Left renal pelvis (tissue), 4 donors: ENCODE data around the gene PSMG3. TPM values are rescaled to one million over a fixed set of nuclear protein-coding genes. Genes with fewer than 3 reads are reported as not detected.

ENCODE experiments used
- DNase-seq, 4 donors: peaks; one replicate each; pipeline ENCODE4 v3.0.0-alpha.2; 2013; ENCODE audit warnings: low read depth in 4 of 4, low spot score in 3 of 4
- polyA plus RNA-seq, 4 donors: library from polyadenylated mRNA; unstranded; fragments of 120-200 nt; gene quantifications; one replicate each; pipeline ENCODE4 v1.2.1, GENCODE V29; 2013; ENCODE audit not compliant: insufficient read length in 4 of 4

The PSMG3 gene
- polyA plus RNA-seq, 4 donors: 25.4 to 35.6 (median 31.2) TPM

GRCh38 chr7:1546909-1547776 lies 22.7 kb downstream of the PSMG3 start:
- DNase-seq: no peak

GRCh38 chr7:1546274-1546908 lies 23.4 kb downstream of the PSMG3 start:
- DNase-seq: no peak

- no peak for DNase-seq
Measured at GRCh38 chr7:1545417-1546246, 24.2 kb downstream of the PSMG3 start.

- no peak for DNase-seq
Measured at GRCh38 chr7:1544896-1545416, 24.9 kb downstream of the PSMG3 start.

GRCh38 chr7:1544178-1544895 lies 25.5 kb downstream of the PSMG3 start:
- no peak for DNase-seq

GRCh38 chr7:1543826-1544177 lies 26.0 kb downstream of the PSMG3 start:
- no peak for DNase-seq

- DNase-seq: no peak
Measured at GRCh38 chr7:1542841-1543747, 26.7 kb downstream of the PSMG3 start.

GRCh38 chr7:1542329-1542728 lies 27.5 kb downstream of the PSMG3 start:
- DNase-seq: no peak

- DNase-seq: no peak
Measured at GRCh38 chr7:1541431-1542162, 28.2 kb downstream of the PSMG3 start.

- DNase-seq: no peak
Measured at GRCh38 chr7:1540776-1541271, 29.0 kb downstream of the PSMG3 start.

GRCh38 chr7:1539882-1540775 lies 29.7 kb downstream of the PSMG3 start:
- DNase-seq: no peak

- DNase-seq: no peak
Measured at GRCh38 chr7:1539181-1539881, 30.5 kb downstream of the PSMG3 start.

- no peak for DNase-seq
Measured at GRCh38 chr7:1538544-1539180, 31.2 kb downstream of the PSMG3 start.

GRCh38 chr7:1537535-1538412 lies 32.1 kb downstream of the PSMG3 start:
- DNase-seq: peak in 3 of 4 donors; percentile 78 to 90 (median 89)

- peak; percentile 76 to 85 (median 80) for DNase-seq
Measured at GRCh38 chr7:1536743-1537534, 32.9 kb downstream of the PSMG3 start.
